GM12873 (cell line): ENCODE measurements around the gene CXCR5.

Experiments
- CTCF ChIP-seq: IDR thresholded peaks from 2 replicates; pipeline ENCODE4 v1.5.1; 2012; ENCODE audit warnings: low read depth, mild to moderate bottlenecking, moderate library complexity, low read length, control low read depth; ENCODE audit not compliant: insufficient read depth; ENCODE audit errors: missing control alignments

CXCR5 gene

GRCh38 chr11:118899706-118900360, 16.1 kb downstream of the CXCR5 start:
- no peak for TF ChIP-seq CTCF

GRCh38 chr11:118900535-118901384, 17.1 kb downstream of the CXCR5 start:
- TF ChIP-seq CTCF: no peak

DNA sequence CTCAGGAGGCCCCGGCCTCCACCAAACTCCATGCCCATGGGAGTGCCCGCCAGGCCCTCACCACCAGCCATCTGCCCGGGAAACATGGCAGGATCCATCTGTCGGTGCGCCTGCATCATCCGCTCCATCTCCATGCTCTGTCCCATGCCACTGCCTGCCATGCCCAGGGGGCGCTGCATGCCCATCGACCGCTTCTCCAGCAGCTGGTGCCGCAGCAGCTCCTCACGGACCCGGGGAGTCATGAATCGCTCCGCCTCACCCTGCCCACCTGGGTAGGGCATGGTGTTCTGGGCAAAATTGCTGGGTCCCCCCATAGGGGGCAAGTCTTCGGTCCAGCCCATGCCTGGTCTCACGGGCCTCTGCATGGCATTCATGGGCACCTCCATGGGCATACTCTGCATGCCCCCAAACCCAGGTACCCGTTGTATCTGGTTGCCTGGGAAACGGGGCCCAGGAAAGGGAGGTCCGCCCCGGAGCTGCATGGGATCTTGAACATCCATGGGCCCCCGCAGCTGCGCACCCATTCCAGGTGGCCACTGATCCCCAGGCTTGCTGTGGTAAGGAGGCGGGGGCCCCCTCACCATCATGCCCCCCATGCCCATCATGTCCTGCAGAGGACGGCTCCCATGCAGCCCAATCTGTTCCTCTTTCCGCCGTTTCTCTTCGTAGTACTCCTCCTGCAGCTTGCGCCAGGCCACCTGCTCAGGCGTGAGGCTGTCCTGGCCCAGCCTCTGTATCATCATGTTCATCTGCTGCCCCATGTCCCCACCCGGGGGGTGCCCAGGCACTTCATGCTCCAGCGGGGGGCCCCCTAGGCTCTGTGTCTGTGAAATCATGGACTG, 18.0 kb downstream of the CXCR5 start:
- TF ChIP-seq CTCF: no peak

DNA sequence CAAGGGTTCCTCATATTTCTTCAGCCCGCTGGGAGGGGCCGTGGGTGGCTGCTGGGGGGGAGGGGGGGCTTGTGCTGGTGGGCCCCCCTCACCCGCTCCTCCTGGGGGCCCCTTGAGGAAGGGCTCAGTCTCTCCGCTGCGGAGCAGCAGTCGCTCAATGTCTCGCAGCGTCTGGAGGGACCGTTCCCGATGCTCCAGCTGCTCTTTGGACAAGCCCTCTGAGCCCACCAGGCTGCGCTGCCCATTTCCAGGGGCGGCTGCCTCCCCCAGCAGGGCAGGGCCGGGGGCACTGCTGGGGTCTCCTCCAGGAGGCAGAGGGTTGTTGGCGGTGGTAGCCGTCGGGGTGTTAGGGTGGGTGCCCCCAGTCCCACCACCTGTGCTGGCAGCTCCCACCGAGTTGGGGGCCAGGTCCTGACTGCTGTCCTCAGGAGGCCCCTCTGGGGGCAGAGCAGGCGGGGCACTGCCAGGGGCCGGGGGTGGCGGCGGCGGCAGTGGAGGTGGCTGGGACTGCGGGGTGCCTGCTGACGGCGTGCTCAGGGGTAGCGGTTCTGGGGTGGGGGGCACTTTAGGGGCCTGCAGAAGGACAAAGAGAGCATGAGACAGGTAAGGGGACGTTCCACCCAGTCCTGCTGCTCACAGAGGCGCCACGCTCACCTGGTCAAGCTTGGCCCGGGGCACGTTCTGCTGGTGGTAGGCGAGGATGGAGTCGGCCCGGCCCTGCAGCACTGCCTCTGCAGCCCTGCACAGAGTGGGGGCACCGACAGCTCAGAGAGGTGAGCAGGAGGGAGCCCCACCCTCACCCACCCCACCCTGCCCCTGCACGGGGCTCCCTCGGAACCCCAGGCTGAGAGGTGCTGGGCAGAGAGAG, 18.9 kb downstream of the CXCR5 start:
- TF ChIP-seq CTCF: no peak

DNA sequence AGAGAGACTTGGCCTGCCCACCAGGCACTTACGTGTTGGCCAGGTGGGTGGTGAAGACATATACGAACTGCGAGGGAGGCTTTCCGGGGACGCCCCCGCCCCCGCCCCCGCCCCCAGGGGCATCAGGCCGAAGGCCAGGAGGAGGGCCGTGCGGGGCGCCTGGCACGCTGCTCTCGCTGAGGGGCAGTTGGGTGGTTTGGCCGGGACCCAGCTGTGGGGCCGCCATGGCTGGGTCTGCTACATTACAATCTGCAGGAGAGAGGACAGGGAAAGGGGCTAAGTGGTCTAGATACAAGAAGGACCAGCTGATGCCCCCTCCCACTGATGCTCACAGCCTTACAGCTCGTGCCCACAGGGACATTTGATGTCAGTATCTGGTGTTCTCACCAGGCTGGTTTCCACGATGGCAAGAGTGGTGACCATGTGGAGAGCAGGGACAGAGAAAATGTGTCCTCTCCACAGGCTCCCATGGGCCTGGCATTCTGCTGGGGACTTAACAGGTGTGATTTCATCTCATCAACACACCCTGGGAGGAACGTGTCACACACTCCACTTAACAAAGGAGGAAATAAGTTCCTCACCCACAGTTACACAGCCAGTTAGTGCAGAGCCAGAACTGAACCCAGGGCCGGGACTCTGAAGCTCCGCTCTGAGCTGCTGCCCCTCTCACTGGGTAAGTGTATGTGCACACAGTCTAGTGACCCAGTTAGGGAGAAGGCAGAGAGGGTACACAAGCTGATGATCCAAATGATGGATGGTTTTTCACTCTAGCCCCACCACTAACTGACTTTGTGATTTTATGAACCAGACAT, 19.7 kb downstream of the CXCR5 start:
- TF ChIP-seq CTCF: no peak
